C4-2B (cell line): Measurements from ENCODE around the gene SLC29A1.

Experiments used
- H3K27ac ChIP-seq: fragments of 450-650 bp; 2 replicates; pipeline ENCODE4 v1.5.1; 2017
- ZFX ChIP-seq: fragments of 450-650 bp; IDR thresholded peaks from 2 replicates; pipeline ENCODE4 v1.6.1; 2017
- TF ChIP-seq, protein P1 (sequence below): fragments of 450-650 bp; conservative IDR thresholded peaks from 2 replicates; pipeline ENCODE4 v1.5.1; 2017; ENCODE audit warnings: mild to moderate bottlenecking

Gene SLC29A1

DNA sequence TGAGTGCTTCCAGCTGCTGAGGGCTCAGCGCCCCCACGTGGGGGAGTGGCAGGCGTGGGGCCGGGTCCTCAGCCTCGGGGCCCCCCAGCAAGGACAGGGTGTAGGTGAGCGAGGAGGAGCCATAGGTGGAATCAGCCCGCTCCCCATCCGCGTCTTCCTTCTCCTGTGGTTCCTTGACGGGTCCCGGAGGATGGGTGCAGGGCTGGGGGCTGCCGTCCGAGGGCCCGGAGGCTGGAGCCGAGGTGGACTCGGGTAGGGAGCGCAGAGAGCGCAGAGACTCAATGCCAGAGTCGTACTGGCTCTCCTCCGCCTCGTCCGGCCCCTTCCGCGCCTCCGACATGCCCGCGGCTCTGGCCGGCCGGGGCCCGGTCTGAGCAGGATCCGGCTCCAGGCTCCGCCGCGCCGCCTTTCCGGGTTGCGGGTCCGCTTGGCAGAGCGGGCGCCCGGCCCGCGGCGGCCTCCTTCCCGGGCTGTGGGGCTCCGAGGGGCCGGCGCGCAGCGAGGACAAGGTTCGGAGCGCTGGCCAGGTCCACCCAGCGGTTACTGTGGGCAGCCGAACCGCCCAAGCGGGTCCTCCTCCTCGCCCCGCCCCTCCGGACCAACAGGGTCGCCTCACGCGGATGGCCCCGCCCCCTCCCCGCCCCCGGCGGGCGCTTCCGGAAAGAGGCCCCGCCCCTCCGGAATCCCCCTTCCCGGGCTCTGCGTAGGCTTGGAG is 41.8 kb downstream of the SLC29A1 start, which contains the start of gene NFKBIE:
NFKBIE (minus strand) TSS at position 545 of the 715 bp plus-strand sequence; CDS start at position 340, 205 bp downstream.
- peak within 1 kb of the TSS; percentile 76 for H3K27ac ChIP-seq
- TF ChIP-seq, protein P1, sequence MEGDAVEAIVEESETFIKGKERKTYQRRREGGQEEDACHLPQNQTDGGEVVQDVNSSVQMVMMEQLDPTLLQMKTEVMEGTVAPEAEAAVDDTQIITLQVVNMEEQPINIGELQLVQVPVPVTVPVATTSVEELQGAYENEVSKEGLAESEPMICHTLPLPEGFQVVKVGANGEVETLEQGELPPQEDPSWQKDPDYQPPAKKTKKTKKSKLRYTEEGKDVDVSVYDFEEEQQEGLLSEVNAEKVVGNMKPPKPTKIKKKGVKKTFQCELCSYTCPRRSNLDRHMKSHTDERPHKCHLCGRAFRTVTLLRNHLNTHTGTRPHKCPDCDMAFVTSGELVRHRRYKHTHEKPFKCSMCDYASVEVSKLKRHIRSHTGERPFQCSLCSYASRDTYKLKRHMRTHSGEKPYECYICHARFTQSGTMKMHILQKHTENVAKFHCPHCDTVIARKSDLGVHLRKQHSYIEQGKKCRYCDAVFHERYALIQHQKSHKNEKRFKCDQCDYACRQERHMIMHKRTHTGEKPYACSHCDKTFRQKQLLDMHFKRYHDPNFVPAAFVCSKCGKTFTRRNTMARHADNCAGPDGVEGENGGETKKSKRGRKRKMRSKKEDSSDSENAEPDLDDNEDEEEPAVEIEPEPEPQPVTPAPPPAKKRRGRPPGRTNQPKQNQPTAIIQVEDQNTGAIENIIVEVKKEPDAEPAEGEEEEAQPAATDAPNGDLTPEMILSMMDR = peak; percentile 38
- TF ChIP-seq ZFX = peak; percentile 58; the same call in 1 of the 2 replicates

GRCh38 chr6:44265722-44266233 is 42.4 kb downstream of the SLC29A1 start:
- H3K27ac ChIP-seq = peak overlapping the region; percentile 76
- no peak for TF ChIP-seq ZFX
- TF ChIP-seq, protein P1 = no peak

DNA sequence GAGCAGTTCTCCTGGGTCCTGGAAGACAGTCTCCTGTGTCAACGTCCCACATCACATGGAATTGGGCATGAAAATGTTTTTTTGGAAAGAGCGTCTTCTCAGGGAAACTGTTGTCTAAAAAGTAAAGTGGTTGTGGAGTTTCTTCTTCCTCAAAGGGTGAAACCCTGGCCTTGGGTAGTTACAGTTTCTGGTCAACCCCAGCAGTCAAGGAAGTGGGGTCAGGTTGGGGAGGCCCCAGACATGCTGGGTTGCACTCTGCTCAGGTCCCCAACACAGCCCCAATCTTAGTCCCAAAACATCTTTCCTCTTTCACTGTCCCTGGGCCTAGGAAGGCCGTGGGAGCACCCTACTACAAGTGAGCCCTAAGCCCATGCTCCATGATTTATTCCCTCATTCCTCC is 43.0 kb downstream of the SLC29A1 start:
- no peak overlapping the region for H3K27ac ChIP-seq
- TF ChIP-seq ZFX = no peak
- TF ChIP-seq, protein P1 = no peak

GRCh38 chr6:44267252-44267651 is 43.9 kb downstream of the SLC29A1 start:
- TF ChIP-seq, protein P1 = no peak
- TF ChIP-seq ZFX = no peak
- no peak overlapping the region for H3K27ac ChIP-seq

- no peak overlapping the region for H3K27ac ChIP-seq
- no peak for TF ChIP-seq ZFX
- TF ChIP-seq, protein P1 = peak; percentile 97
These were observed 44.8 kb downstream of the SLC29A1 start for GRCh38 chr6:44268095-44268628.

- no peak overlapping the region for H3K27ac ChIP-seq
- TF ChIP-seq ZFX = no peak
- TF ChIP-seq, protein P1 = no peak
These were observed 46.0 kb downstream of the SLC29A1 start for GRCh38 chr6:44269178-44269920.
